ENCODE measurements around the gene NR3C2. TPM values are rescaled to one million over a fixed set of nuclear protein-coding genes. Genes with fewer than 3 reads are reported as not detected.

Gene NR3C2
- polyA plus RNA-seq, 6 donors from 2014 or later: 2.4 to 6.4 (median 3.9) TPM

DNA sequence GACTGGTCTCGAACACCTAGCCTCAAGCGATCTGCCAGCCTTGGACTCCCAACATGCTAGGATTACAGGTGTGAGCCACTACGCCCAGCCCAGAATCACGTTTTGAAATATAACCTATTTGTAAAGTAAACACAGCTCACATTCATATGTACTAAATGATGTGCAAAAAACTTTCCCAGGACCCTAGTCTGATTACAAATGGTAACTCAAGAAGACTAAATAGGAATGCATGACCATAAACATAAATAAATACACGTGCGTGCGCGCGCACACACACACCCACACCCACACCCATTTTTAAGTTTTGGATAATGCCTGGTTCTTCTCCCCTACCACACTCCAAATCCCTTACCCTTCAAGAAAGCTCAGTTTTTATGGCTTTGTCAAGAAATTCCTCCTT, 163.9 kb downstream of the NR3C2 start:
- DNase-seq (no peak), ATAC-seq (ENCODE audit: low read depth in 2 of 2) (no peak)
- Mint-ChIP-seq H3K36me3 (peaks cover 6 to 11% of the 10 kb centered on the region in 2 donors), H3K27ac (no peak overlapping the region), H3K4me3 (no peak overlapping the region), H3K4me1 (peaks cover 19 to 20% (median 19%) of the 10 kb centered on the region in 3 donors), H3K27me3 (no peaks in the 10 kb centered on the region), H3K9me3 (peaks cover 0 to 9% (median 2%) of the 10 kb centered on the region in 7 donors)

DNA sequence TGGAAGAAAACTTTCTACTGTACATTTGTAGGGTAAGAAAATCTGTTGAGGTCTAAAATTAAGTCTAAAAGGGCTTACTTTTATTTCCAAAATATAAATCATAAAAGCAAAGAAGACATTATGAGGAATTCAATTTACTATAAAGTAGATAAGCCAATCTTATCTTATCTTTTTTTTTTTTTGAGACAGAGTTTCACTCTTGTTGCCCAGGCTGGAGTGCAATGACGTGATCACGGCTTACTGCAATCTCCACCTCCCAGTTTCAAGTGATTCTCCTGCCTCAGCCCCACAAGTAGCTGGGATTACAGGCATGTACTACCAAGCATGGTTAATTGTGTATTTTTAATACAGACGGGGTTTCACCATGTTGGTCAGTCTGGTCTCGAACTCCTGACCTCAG, 166.9 kb downstream of the NR3C2 start:
- no peak overlapping the region for H3K4me3 Mint-ChIP-seq
- H3K4me1 Mint-ChIP-seq: peaks cover 10 to 13% (median 10%) of the 10 kb centered on the region in 3 donors
- peaks cover 0 to 9% (median 2%) of the 10 kb centered on the region in 7 donors for H3K9me3 Mint-ChIP-seq
- H3K27ac Mint-ChIP-seq: no peak overlapping the region
- peaks cover 6 to 12% of the 10 kb centered on the region in 2 donors for H3K36me3 Mint-ChIP-seq
- no peaks in the 10 kb centered on the region for H3K27me3 Mint-ChIP-seq
- no peak for ATAC-seq (ENCODE audit: low read depth in 2 of 2)
- DNase-seq: no peak

GRCh38 chr4:148273501-148273986, 168.7 kb downstream of the NR3C2 start:
- H3K4me1 Mint-ChIP-seq: peaks cover 9 to 12% (median 10%) of the 10 kb centered on the region in 3 donors
- no peak overlapping the region for H3K4me3 Mint-ChIP-seq
- DNase-seq (no peak), ATAC-seq (ENCODE audit: low read depth in 2 of 2) (no peak)
- peaks cover 6 to 12% of the 10 kb centered on the region in 2 donors for H3K36me3 Mint-ChIP-seq
- H3K27ac Mint-ChIP-seq: no peak overlapping the region
- no peaks in the 10 kb centered on the region for H3K27me3 Mint-ChIP-seq
- H3K9me3 Mint-ChIP-seq: peaks cover 0 to 9% (median 3%) of the 10 kb centered on the region in 7 donors

DNA sequence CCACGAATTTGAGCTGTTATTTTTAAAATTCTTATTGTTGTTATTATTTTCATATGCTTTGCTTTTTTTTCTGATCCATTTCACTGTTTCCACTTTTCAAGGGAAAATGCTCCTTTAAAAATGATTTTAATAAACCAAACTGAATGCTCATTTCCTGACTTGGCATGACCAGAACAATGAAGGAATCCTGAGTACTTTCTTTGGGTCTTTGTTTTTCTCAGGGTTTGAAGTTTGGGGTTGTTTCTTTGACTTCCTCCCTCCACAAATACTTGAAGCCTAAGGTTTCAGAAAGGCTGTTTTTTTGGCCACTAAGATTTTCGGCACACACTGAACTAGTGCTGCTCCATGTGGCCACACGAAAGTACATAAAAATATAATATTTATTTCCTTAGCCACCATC, 171.0 kb downstream of the NR3C2 start:
- Mint-ChIP-seq H3K27me3 (no peaks in the 10 kb centered on the region), H3K4me3 (no peak overlapping the region), H3K36me3 (peaks cover 11 to 12% of the 10 kb centered on the region in 2 donors), H3K27ac (peak overlapping the region in 1 of 6 donors; percentile 41), H3K4me1 (peaks cover 6 to 10% (median 6%) of the 10 kb centered on the region in 3 donors), H3K9me3 (peaks cover 0 to 9% (median 3%) of the 10 kb centered on the region in 7 donors)
- DNase-seq: no peak
- ATAC-seq (ENCODE audit: low read depth in 2 of 2): no peak

- Mint-ChIP-seq H3K4me1 (peaks cover 6 to 10% (median 7%) of the 10 kb centered on the region in 3 donors), H3K4me3 (no peak overlapping the region), H3K27ac (no peak overlapping the region), H3K27me3 (no peaks in the 10 kb centered on the region), H3K9me3 (peaks cover 0 to 9% (median 3%) of the 10 kb centered on the region in 7 donors), H3K36me3 (peaks cover 11 to 12% of the 10 kb centered on the region in 2 donors)
- DNase-seq: no peak
- ATAC-seq (ENCODE audit: low read depth in 2 of 2): no peak
These were observed 171.6 kb downstream of the NR3C2 start for GRCh38 chr4:148270630-148271029.

DNA sequence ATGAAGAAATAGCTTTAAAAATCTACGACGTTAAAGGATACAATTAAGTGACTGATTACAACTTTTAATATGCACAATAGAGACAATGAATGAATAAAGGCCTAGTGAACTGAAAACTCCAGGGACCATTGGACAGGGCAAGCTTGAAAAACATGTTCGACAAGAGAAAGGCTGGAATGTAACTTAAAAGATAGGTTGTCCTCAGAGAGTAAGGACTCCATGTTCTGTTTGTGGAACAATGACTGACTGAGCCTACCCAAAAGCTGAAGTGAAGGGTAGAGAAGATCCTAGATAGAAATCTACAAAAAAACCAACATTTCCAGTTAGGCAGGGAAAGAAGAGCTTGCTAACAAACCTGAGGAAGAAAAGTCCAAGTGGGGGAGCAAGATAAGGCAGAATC, 173.4 kb downstream of the NR3C2 start:
- Mint-ChIP-seq H3K27me3 (no peaks in the 10 kb centered on the region), H3K9me3 (peaks cover 0 to 3% (median 1%) of the 10 kb centered on the region in 7 donors), H3K36me3 (peaks cover 7% of the 10 kb centered on the region in 2 donors), H3K27ac (no peak overlapping the region), H3K4me1 (peaks cover 5 to 9% (median 6%) of the 10 kb centered on the region in 3 donors), H3K4me3 (no peak overlapping the region)
- DNase-seq (no peak), ATAC-seq (ENCODE audit: low read depth in 2 of 2) (no peak)

GRCh38 chr4:148266921-148267320, 175.3 kb downstream of the NR3C2 start:
- Mint-ChIP-seq H3K27me3 (no peaks in the 10 kb centered on the region), H3K27ac (no peak overlapping the region), H3K36me3 (peaks cover 5 to 11% of the 10 kb centered on the region in 2 donors), H3K4me3 (no peak overlapping the region), H3K9me3 (peaks cover 0 to 8% (median 0%) of the 10 kb centered on the region in 7 donors), H3K4me1 (peaks cover 1 to 4% (median 2%) of the 10 kb centered on the region in 3 donors)
- no peak for ATAC-seq (ENCODE audit: low read depth in 2 of 2)
- DNase-seq: no peak

- Mint-ChIP-seq H3K4me3 (no peak overlapping the region), H3K4me1 (peaks cover 0 to 4% (median 2%) of the 10 kb centered on the region in 3 donors), H3K36me3 (peaks cover 5 to 11% of the 10 kb centered on the region in 2 donors), H3K27ac (peak overlapping the region in 1 of 6 donors; percentile 64), H3K9me3 (peaks cover 0 to 8% (median 0%) of the 10 kb centered on the region in 7 donors), H3K27me3 (no peaks in the 10 kb centered on the region)
- DNase-seq (no peak), ATAC-seq (ENCODE audit: low read depth in 2 of 2) (no peak)
These were observed 176.0 kb downstream of the NR3C2 start for GRCh38 chr4:148266240-148266639.

DNA sequence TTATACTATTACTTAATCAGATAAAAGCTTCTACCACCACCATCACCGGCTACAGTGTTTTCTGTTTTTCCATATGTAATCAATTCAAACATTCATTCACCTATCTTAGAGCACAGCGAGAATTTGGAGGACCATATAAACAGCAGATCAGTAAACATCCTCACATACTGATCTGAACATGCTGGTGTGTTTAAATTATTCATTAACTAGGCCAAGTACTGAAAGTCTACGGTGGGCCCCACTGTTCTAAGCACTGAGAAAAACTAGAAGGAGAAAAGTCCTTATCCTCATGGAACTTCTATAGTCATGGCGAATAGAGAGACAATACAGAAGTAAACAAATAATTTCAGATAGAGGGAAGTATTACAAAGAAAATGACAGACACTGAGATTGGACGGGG, 176.6 kb downstream of the NR3C2 start:
- H3K9me3 Mint-ChIP-seq: peaks cover 0 to 8% (median 0%) of the 10 kb centered on the region in 7 donors
- ATAC-seq (ENCODE audit: low read depth in 2 of 2) (no peak), DNase-seq (no peak)
- peaks cover 5 to 11% of the 10 kb centered on the region in 2 donors for H3K36me3 Mint-ChIP-seq
- peaks cover 0 to 4% (median 2%) of the 10 kb centered on the region in 3 donors for H3K4me1 Mint-ChIP-seq
- H3K27me3 Mint-ChIP-seq: no peaks in the 10 kb centered on the region
- no peak overlapping the region for H3K27ac Mint-ChIP-seq
- H3K4me3 Mint-ChIP-seq: no peak overlapping the region

GRCh38 chr4:148263802-148264201, 178.4 kb downstream of the NR3C2 start:
- Mint-ChIP-seq H3K4me3 (no peak overlapping the region), H3K27ac (no peak overlapping the region), H3K27me3 (no peaks in the 10 kb centered on the region), H3K4me1 (peaks cover 0 to 4% (median 2%) of the 10 kb centered on the region in 3 donors), H3K9me3 (peaks cover 0 to 6% (median 0%) of the 10 kb centered on the region in 7 donors), H3K36me3 (peaks cover 11 to 14% of the 10 kb centered on the region in 2 donors)
- ATAC-seq (ENCODE audit: low read depth in 2 of 2) (no peak), DNase-seq (no peak)

- H3K4me3 Mint-ChIP-seq: no peak overlapping the region
These were observed 179.1 kb downstream of the NR3C2 start for GRCh38 chr4:148263127-148263526.

GRCh38 chr4:148261848-148262247, 180.4 kb downstream of the NR3C2 start:
- Mint-ChIP-seq H3K4me1 (peaks cover 0 to 4% (median 2%) of the 10 kb centered on the region in 3 donors), H3K36me3 (peaks cover 11 to 14% of the 10 kb centered on the region in 2 donors), H3K9me3 (peaks cover 0 to 5% (median 0%) of the 10 kb centered on the region in 7 donors), H3K27ac (no peak overlapping the region), H3K4me3 (no peak overlapping the region), H3K27me3 (no peaks in the 10 kb centered on the region)
- no peak for DNase-seq
- no peak for ATAC-seq (ENCODE audit: low read depth in 2 of 2)

More at GRCh38 chr4:148263127-148263526, 179.1 kb downstream of the NR3C2 start:
- no peak for DNase-seq
- Mint-ChIP-seq H3K27me3 (no peaks in the 10 kb centered on the region), H3K4me1 (peaks cover 0 to 4% (median 2%) of the 10 kb centered on the region in 3 donors), H3K27ac (peak overlapping the region in 1 of 6 donors; percentile 10), H3K36me3 (peaks cover 11 to 14% of the 10 kb centered on the region in 2 donors), H3K9me3 (peaks cover 0 to 5% (median 0%) of the 10 kb centered on the region in 7 donors)
- no peak for ATAC-seq (ENCODE audit: low read depth in 2 of 2)

- peaks cover 0 to 5% (median 0%) of the 10 kb centered on the region in 7 donors for H3K9me3 Mint-ChIP-seq
- H3K4me1 Mint-ChIP-seq: peaks cover 1 to 13% (median 7%) of the 10 kb centered on the region in 3 donors
- H3K27ac Mint-ChIP-seq: no peak overlapping the region
- no peak overlapping the region for H3K4me3 Mint-ChIP-seq
- no peaks in the 10 kb centered on the region for H3K27me3 Mint-ChIP-seq
- DNase-seq (no peak), ATAC-seq (ENCODE audit: low read depth in 2 of 2) (no peak)
- H3K36me3 Mint-ChIP-seq: peaks cover 9 to 11% of the 10 kb centered on the region in 2 donors
These were observed 182.4 kb downstream of the NR3C2 start for GRCh38 chr4:148259841-148260240.

- peaks cover 0 to 5% (median 0%) of the 10 kb centered on the region in 7 donors for H3K9me3 Mint-ChIP-seq
- peaks cover 6 to 9% of the 10 kb centered on the region in 2 donors for H3K36me3 Mint-ChIP-seq
- no peak overlapping the region for H3K4me3 Mint-ChIP-seq
- peaks cover 1 to 13% (median 7%) of the 10 kb centered on the region in 3 donors for H3K4me1 Mint-ChIP-seq
- DNase-seq: no peak
- H3K27ac Mint-ChIP-seq: no peak overlapping the region
- no peaks in the 10 kb centered on the region for H3K27me3 Mint-ChIP-seq
- ATAC-seq (ENCODE audit: low read depth in 2 of 2): no peak
These were observed 183.7 kb downstream of the NR3C2 start for GRCh38 chr4:148258535-148258934.
